Activated naive CD4-positive, alpha-beta T cell treated with anti-CD3 and anti-CD28 coated beads, Interleukin-2, amount 10 ng/mL, durations not matched to agents 7 days and 5 days (primary cell): ENCODE data around the gene HECW1.
A peak's percentile ranks its signal among the peaks of the same experiment; 100 is the strongest.
"Not testable (repeated sequence)": the region's sequence is repeated elsewhere in the genome, so short reads cannot be mapped to it uniquely, and the experiment has no call there.

Experiments
- CTCF ChIA-PET: fragments of 350-600 bp; sonication (Branson Sonifier 250); formaldehyde crosslinking; loops from one replicate; lab custom pipeline; 2021; ENCODE audit warnings: antibody characterized with exemption; lab: Charles Lee
- DNase-seq: peaks from one replicate; pipeline ENCODE4 v3.0.0-alpha.2; 2020
- H3K27ac Mint-ChIP-seq: one replicate; pipeline ENCODE4 v1.8.0; 2021; ENCODE audit warnings: mild to moderate bottlenecking, moderate library complexity, mixed read lengths
- H3K27me3 Mint-ChIP-seq: one replicate; pipeline ENCODE4 v1.8.0; 2021; ENCODE audit warnings: mild to moderate bottlenecking, mixed read lengths
- H3K36me3 Mint-ChIP-seq: one replicate; pipeline ENCODE4 v1.8.0; 2021; ENCODE audit warnings: mixed read lengths
- H3K4me1 Mint-ChIP-seq: one replicate; pipeline ENCODE4 v1.8.0; 2021; ENCODE audit warnings: mixed read lengths
- H3K4me3 Mint-ChIP-seq: one replicate; pipeline ENCODE4 v1.8.0; 2021; ENCODE audit warnings: mild to moderate bottlenecking, moderate library complexity, mixed read lengths
- H3K9me3 Mint-ChIP-seq: one replicate; pipeline ENCODE4 v1.8.0; 2021; ENCODE audit warnings: mixed read lengths

HECW1 gene

DNA sequence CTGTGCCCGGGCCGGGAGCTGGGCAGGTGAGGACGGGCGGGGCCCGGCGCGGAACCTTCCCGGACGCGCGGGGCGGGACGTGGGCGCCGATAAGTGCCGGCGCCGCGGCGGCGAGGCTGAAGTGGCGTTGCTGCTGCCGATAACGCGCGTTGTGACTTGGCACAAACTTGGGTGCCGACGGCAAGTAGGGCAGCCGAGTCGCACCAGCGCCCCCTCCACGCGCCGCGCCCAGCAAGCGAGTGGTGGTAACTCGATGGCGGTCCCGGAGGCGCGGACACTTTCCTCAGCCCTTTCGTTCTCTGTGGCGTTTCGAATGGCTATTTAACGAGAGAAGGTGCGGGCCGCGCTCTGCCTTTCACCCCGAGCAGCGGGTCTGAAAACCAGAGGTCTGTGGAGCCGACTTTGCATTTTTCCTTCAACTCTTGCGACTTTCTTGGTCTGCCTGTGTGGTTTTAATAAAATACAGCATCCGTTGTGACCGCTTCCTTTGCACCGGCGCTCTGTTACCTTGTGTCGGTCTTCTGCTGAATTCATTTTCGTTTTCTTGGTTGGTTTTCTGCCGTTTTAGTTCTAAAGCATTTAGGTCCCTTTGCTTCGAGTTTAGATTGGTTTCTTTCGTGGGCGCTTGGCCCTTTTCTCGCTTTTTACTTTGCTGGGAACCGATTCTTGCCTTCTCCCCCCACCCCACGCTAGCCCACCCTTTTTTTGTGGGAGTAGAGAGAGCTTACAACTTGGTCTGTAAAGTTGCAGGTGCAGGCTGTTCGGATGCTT is 471.2 kb downstream of the HECW1 start:
- Mint-ChIP-seq H3K4me1 (peaks cover 29% of the 10 kb centered on the region), H3K27me3 (peaks cover 18% of the 10 kb centered on the region), H3K36me3 (peaks cover 25% of the 10 kb centered on the region), H3K27ac (peak overlapping the region; percentile 99), H3K4me3 (peak overlapping the region; percentile 97), H3K9me3 (no peaks in the 10 kb centered on the region)
- DNase-seq, result peak; percentile 78
- CTCF ChIA-PET, result interaction anchor here (0.6 to 10.9 kb wide), 45 partner anchors 8 to 647 kb away, joined by 3 to 393 read pairs (median 8); partner anchors contain the start of gene COA1

- peak overlapping the region; percentile 99 for H3K27ac Mint-ChIP-seq
- peak overlapping the region; percentile 97 for H3K4me3 Mint-ChIP-seq
- peaks cover 34% of the 10 kb centered on the region for H3K4me1 Mint-ChIP-seq
- DNase-seq, result peak; percentile 51
- H3K27me3 Mint-ChIP-seq, result peaks cover 18% of the 10 kb centered on the region
- CTCF ChIA-PET, result interaction anchor here (1.2 to 10.9 kb wide), 5 partner anchors 44 to 255 kb away, joined by 4 to 393 read pairs (median 39); no protein-coding TSS in a partner anchor
- H3K36me3 Mint-ChIP-seq, result peaks cover 28% of the 10 kb centered on the region
- no peaks in the 10 kb centered on the region for H3K9me3 Mint-ChIP-seq
These were observed 471.7 kb downstream of the HECW1 start for GRCh38 chr7:43584195-43584586.

- CTCF ChIA-PET, result interaction anchor here (0.7 to 10.9 kb wide), 6 partner anchors 43 to 254 kb away, joined by 3 to 393 read pairs (median 24); no protein-coding TSS in a partner anchor
- Mint-ChIP-seq H3K4me1 (peaks cover 39% of the 10 kb centered on the region), H3K27me3 (peaks cover 18% of the 10 kb centered on the region), H3K27ac (peak overlapping the region; percentile 99), H3K36me3 (peaks cover 31% of the 10 kb centered on the region), H3K4me3 (peak overlapping the region; percentile 97)
- not testable (repeated sequence) for DNase-seq, H3K9me3 Mint-ChIP-seq
These were observed 472.3 kb downstream of the HECW1 start for GRCh38 chr7:43584733-43585132.

- DNase-seq, result no peak
- H3K27ac Mint-ChIP-seq, result peak overlapping the region; percentile 99
- peaks cover 33% of the 10 kb centered on the region for H3K36me3 Mint-ChIP-seq
- H3K4me1 Mint-ChIP-seq, result peaks cover 47% of the 10 kb centered on the region
- CTCF ChIA-PET, result interaction anchor here (0.7 to 10.9 kb wide), 4 partner anchors 58 to 253 kb away, joined by 3 to 393 read pairs (median 59); no protein-coding TSS in a partner anchor
- H3K4me3 Mint-ChIP-seq, result peak overlapping the region; percentile 97
- H3K9me3 Mint-ChIP-seq, result no peaks in the 10 kb centered on the region
- H3K27me3 Mint-ChIP-seq, result peaks cover 16% of the 10 kb centered on the region
These were observed 473.1 kb downstream of the HECW1 start for GRCh38 chr7:43585562-43585961.

DNA sequence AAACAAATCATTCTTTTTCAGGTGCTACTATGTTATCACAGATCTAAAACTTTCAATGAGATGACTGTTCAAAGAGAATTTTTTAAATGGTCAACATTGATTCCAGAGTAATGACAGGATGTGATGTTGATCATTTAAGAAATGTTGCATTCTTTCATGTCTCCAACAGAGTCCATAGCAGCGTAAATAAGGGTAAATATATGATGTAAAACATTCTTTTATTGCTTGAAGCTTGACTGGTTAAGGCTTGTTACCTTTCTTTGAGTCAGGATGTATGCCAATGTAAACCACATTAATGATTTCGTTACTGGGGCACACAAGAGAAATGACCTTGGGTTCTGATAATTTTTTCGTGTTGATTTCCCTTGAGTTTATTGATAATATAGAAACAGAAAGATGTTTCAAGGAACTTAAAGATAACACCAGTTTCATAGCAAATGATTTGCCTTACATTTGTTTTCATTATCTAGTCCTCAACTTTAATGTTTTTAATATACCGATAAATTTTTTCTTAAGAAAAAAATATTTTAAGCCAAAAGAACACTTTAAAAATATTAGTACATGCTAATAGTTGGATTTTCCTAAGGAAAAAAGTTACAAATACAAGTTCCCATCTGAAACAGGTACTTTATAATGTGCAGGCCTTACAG is 473.9 kb downstream of the HECW1 start:
- CTCF ChIA-PET, result interaction anchor here (1.0 to 10.9 kb wide), 4 partner anchors 64 to 253 kb away, joined by 3 to 393 read pairs (median 59); no protein-coding TSS in a partner anchor
- peaks cover 54% of the 10 kb centered on the region for H3K4me1 Mint-ChIP-seq
- no peaks in the 10 kb centered on the region for H3K9me3 Mint-ChIP-seq
- peak overlapping the region; percentile 99 for H3K27ac Mint-ChIP-seq
- peaks cover 12% of the 10 kb centered on the region for H3K27me3 Mint-ChIP-seq
- peak overlapping the region; percentile 97 for H3K4me3 Mint-ChIP-seq
- no peak for DNase-seq
- peaks cover 34% of the 10 kb centered on the region for H3K36me3 Mint-ChIP-seq

DNA sequence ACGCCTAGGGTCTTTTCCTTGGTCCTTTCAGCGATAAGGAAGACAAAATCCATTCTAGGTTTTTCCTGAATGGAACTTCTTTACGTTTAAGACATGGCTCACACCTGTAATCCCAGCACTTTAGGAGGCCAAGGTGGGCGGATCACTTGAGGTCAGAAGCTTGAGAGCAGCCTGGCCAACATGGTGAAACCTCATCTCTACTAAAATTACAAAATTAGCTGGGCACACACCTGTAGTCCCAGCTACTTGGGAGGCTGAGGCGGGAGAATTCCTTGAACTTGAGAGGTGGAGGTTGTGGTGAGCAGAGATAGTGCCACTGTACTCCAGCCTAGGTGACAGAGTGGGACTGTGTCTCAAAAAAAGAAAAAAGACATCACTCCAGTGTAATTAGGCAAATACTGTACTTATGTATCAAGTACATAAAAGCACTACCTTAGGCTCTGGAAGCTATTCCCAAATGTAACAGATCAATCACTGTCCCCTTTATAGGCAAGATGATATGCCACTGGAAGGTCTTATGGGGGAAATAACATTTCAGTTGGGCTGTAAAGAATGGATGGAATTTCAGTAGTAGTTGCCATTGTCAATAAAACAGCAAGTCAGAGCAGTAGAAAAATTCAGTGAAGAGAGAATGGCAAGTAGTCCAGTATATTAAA is 476.2 kb downstream of the HECW1 start:
- Mint-ChIP-seq H3K36me3 (peaks cover 46% of the 10 kb centered on the region), H3K4me1 (peaks cover 66% of the 10 kb centered on the region), H3K27ac (peak overlapping the region; percentile 24), H3K27me3 (no peaks in the 10 kb centered on the region), H3K9me3 (no peaks in the 10 kb centered on the region), H3K4me3 (peak overlapping the region; percentile 9)
- CTCF ChIA-PET, result interaction anchor here (0.7 to 10.9 kb wide), 6 partner anchors 9 to 251 kb away, joined by 3 to 393 read pairs (median 3); no protein-coding TSS in a partner anchor
- DNase-seq, result no peak

GRCh38 chr7:43589133-43589478 is 476.7 kb downstream of the HECW1 start:
- H3K9me3 Mint-ChIP-seq, result no peaks in the 10 kb centered on the region
- H3K36me3 Mint-ChIP-seq, result peaks cover 42% of the 10 kb centered on the region
- no peak overlapping the region for H3K4me3 Mint-ChIP-seq
- no peaks in the 10 kb centered on the region for H3K27me3 Mint-ChIP-seq
- H3K27ac Mint-ChIP-seq, result no peak overlapping the region
- H3K4me1 Mint-ChIP-seq, result peaks cover 71% of the 10 kb centered on the region
- CTCF ChIA-PET, result interaction anchor here (8.3 kb wide), 1 partner anchor 62 kb away, joined by 108 read pairs; no protein-coding TSS in a partner anchor
- DNase-seq, result no peak

- no peak overlapping the region for H3K27ac Mint-ChIP-seq
- CTCF ChIA-PET, result interaction anchor here (0.7 kb wide), 1 partner anchor 659 kb away, joined by 3 read pairs; no protein-coding TSS in a partner anchor
These were observed 477.3 kb downstream of the HECW1 start for GRCh38 chr7:43589728-43590127.

GRCh38 chr7:43590862-43591557 is 478.6 kb downstream of the HECW1 start:
- CTCF ChIA-PET, result interaction anchor here (0.6 to 1.9 kb wide), 6 partner anchors 8 to 110 kb away, joined by 3 to 14 read pairs (median 3); partner anchors contain the start of gene STK17A
- H3K4me1 Mint-ChIP-seq, result peaks cover 85% of the 10 kb centered on the region
- H3K9me3 Mint-ChIP-seq, result no peaks in the 10 kb centered on the region
- no peaks in the 10 kb centered on the region for H3K27me3 Mint-ChIP-seq
- H3K27ac Mint-ChIP-seq, result peak overlapping the region; percentile 46
- no peak for DNase-seq
- H3K4me3 Mint-ChIP-seq, result no peak overlapping the region
- H3K36me3 Mint-ChIP-seq, result peaks cover 39% of the 10 kb centered on the region

More at GRCh38 chr7:43589728-43590127, 477.3 kb downstream of the HECW1 start:
- H3K4me3 Mint-ChIP-seq, result no peak overlapping the region
- no peaks in the 10 kb centered on the region for H3K27me3 Mint-ChIP-seq
- no peak for DNase-seq
- H3K9me3 Mint-ChIP-seq, result no peaks in the 10 kb centered on the region
- peaks cover 39% of the 10 kb centered on the region for H3K36me3 Mint-ChIP-seq
- H3K4me1 Mint-ChIP-seq, result peaks cover 77% of the 10 kb centered on the region

DNA sequence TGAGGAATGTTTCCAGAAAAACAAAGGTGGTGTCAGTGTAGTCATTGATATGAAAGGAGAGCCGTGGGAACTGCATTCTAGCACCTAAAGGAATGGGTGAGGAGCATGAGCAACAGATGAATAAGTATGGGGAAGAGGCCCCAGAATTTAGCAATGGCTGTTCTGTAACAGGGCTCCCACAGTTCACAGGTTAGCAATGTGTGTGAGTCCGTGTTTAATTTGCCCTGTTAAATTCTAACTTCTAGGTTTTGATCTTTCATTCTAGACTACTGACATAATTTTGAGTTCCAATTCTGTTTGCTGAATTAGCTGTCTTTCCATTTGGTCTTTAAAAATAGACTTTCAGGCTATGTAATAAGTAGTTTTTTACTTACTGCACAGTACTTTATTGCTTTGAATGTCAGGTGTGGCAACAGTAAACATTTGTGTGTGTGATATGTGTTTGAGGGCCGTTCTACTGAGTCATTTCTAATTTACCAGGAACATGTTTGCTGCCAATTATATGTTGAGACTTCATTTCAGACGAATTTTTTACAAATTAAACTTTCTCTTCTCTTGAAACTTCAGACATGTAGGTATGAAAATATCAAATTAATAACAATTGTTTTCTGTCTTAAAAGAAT is 479.2 kb downstream of the HECW1 start:
- no peak for DNase-seq
- no peaks in the 10 kb centered on the region for H3K9me3 Mint-ChIP-seq
- CTCF ChIA-PET, result interaction anchor here (0.9 to 1.9 kb wide), 3 partner anchors 9 to 53 kb away, joined by 3 to 14 read pairs (median 4); partner anchors contain the start of gene STK17A
- H3K4me1 Mint-ChIP-seq, result peaks cover 81% of the 10 kb centered on the region
- H3K27me3 Mint-ChIP-seq, result no peaks in the 10 kb centered on the region
- peak overlapping the region; percentile 46 for H3K27ac Mint-ChIP-seq
- peaks cover 39% of the 10 kb centered on the region for H3K36me3 Mint-ChIP-seq
- no peak overlapping the region for H3K4me3 Mint-ChIP-seq

DNA sequence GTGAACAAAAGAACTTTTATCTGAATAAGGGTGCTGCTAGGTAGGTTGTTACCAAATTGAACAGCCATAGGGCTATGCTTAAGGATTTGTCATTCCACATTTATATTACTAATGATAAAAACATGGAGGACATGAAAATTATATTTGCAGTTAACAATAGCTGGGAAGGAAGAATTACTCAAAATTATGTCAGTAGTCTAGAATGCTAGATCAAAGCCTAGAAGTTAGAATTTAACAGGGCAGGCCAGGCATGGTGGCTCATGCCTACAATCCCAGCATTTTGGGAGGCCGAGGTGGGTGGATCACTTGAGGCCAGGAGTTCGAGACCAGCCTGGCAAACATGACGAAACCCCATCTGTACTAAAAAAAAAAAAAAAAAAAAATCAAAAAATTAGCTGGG is 479.9 kb downstream of the HECW1 start:
- Mint-ChIP-seq H3K4me1 (peaks cover 80% of the 10 kb centered on the region), H3K27me3 (no peaks in the 10 kb centered on the region), H3K9me3 (no peaks in the 10 kb centered on the region), H3K4me3 (no peak overlapping the region), H3K36me3 (peaks cover 40% of the 10 kb centered on the region), H3K27ac (peak overlapping the region; percentile 24)
- CTCF ChIA-PET, result interaction anchor here (1.9 kb wide), 1 partner anchor 10 kb away, joined by 14 read pairs; the partner anchor contains the start of gene STK17A
- no peak for DNase-seq

GRCh38 chr7:43593010-43593409 is 480.6 kb downstream of the HECW1 start:
- CTCF ChIA-PET, result interaction anchor here (0.6 kb wide), 1 partner anchor 123 kb away, joined by 4 read pairs; no protein-coding TSS in a partner anchor
- no peak for DNase-seq
- Mint-ChIP-seq H3K4me1 (peaks cover 77% of the 10 kb centered on the region), H3K36me3 (peaks cover 41% of the 10 kb centered on the region), H3K9me3 (no peaks in the 10 kb centered on the region), H3K4me3 (no peak overlapping the region), H3K27me3 (no peaks in the 10 kb centered on the region), H3K27ac (peak overlapping the region; percentile 28)
